HG03103 (cell line): ENCODE data around the gene TIPARP.
"Not testable (repeated sequence)": the region's sequence is repeated elsewhere in the genome, so short reads cannot be mapped to it uniquely, and the experiment has no call there.

Source experiments
- ATAC-seq: cut with Tn5 transposase; IDR thresholded peaks from one replicate; pipeline ENCODE4 v1.9.1; 2021; ENCODE audit warnings: low read depth; ENCODE audit not compliant: unreplicated experiment

TIPARP gene

GRCh38 chr3:156737049-156737448 is 62.7 kb downstream of the TIPARP start:
- ATAC-seq = not testable (repeated sequence)

GRCh38 chr3:156738251-156738650 is 63.9 kb downstream of the TIPARP start:
- ATAC-seq = no peak

GRCh38 chr3:156739976-156740375 is 65.6 kb downstream of the TIPARP start:
- no peak for ATAC-seq

GRCh38 chr3:156740581-156740980 is 66.2 kb downstream of the TIPARP start:
- ATAC-seq = not testable (repeated sequence)

- ATAC-seq = no peak
Measured at GRCh38 chr3:156741935-156742334, 67.5 kb downstream of the TIPARP start.

GRCh38 chr3:156742401-156742800 is 68.0 kb downstream of the TIPARP start:
- ATAC-seq = no peak

GRCh38 chr3:156743859-156744258 is 69.5 kb downstream of the TIPARP start:
- no peak for ATAC-seq

- ATAC-seq = no peak
Measured at GRCh38 chr3:156744631-156745030, 70.2 kb downstream of the TIPARP start.

GRCh38 chr3:156745766-156746165 is 71.4 kb downstream of the TIPARP start:
- no peak for ATAC-seq

GRCh38 chr3:156747046-156747445 is 72.7 kb downstream of the TIPARP start:
- no peak for ATAC-seq

- ATAC-seq = no peak
Measured at GRCh38 chr3:156749244-156749643, 74.9 kb downstream of the TIPARP start.

- no peak for ATAC-seq
Measured at GRCh38 chr3:156750191-156750873, 75.9 kb downstream of the TIPARP start.

GRCh38 chr3:156750874-156751245 is 76.5 kb downstream of the TIPARP start:
- ATAC-seq = no peak

GRCh38 chr3:156751461-156752025 is 77.2 kb downstream of the TIPARP start:
- ATAC-seq = no peak
